CD4-positive, alpha-beta T cell treated with Interleukin-2 at 100 ng/mL for 4 hours (primary cell): ENCODE measurements around the gene ITGA11.

Experiments used
- DNase-seq: peaks from one replicate; pipeline ENCODE4 v3.0.0-alpha.2; 2020; ENCODE audit warnings: low spot score

The ITGA11 gene

GRCh38 chr15:68389936-68390817, 41.8 kb downstream of the ITGA11 start:
- no peak for DNase-seq

- no peak for DNase-seq
Measured at GRCh38 chr15:68389041-68389930, 42.7 kb downstream of the ITGA11 start.

- no peak for DNase-seq
Measured at GRCh38 chr15:68387381-68388143, 44.4 kb downstream of the ITGA11 start.

GRCh38 chr15:68386587-68387288, 45.2 kb downstream of the ITGA11 start:
- DNase-seq: no peak

GRCh38 chr15:68385671-68386586, 46.0 kb downstream of the ITGA11 start:
- no peak for DNase-seq

- DNase-seq: no peak
Measured at GRCh38 chr15:68385240-68385561, 46.8 kb downstream of the ITGA11 start.

- no peak for DNase-seq
Measured at GRCh38 chr15:68384451-68385239, 47.3 kb downstream of the ITGA11 start.

- DNase-seq: peak; percentile 57
Measured at GRCh38 chr15:68383161-68384074, 48.5 kb downstream of the ITGA11 start.

GRCh38 chr15:68382286-68383007, 49.5 kb downstream of the ITGA11 start:
- DNase-seq: no peak

- DNase-seq: no peak
Measured at GRCh38 chr15:68380456-68380855, 51.5 kb downstream of the ITGA11 start.

- no peak for DNase-seq
Measured at GRCh38 chr15:68379759-68380290, 52.1 kb downstream of the ITGA11 start.

GRCh38 chr15:68379058-68379758, 52.8 kb downstream of the ITGA11 start:
- DNase-seq: no peak

- no peak for DNase-seq
Measured at GRCh38 chr15:68378595-68378994, 53.4 kb downstream of the ITGA11 start.

- DNase-seq: no peak
Measured at GRCh38 chr15:68377766-68378165, 54.2 kb downstream of the ITGA11 start.

- DNase-seq: no peak
Measured at GRCh38 chr15:68376447-68377060, 55.4 kb downstream of the ITGA11 start.

GRCh38 chr15:68375716-68376220, 56.2 kb downstream of the ITGA11 start:
- no peak for DNase-seq
